Measurements from ENCODE around the gene MAP4K2. TPM values are rescaled to one million over a fixed set of nuclear protein-coding genes. Genes with fewer than 3 reads are reported as not detected.

MAP4K2 gene
- total and polyA plus RNA-seq, 9 of the 15 experiments (the other 6 are each of a cell fraction or from before 2014, with no cell fraction given), result 0.13 to 14.5 (median 7.3) TPM

- no peak for TF ChIP-seq CHD7 (IDR thresholded peaks at IDR 0.05; ENCODE audit: low read depth, low read length)
- no peak for TF ChIP-seq ETV6 (IDR thresholded peaks at IDR 0.05; ENCODE audit: borderline replicate concordance in 1 of 2, low read depth in 2 of 2, low read length in 1 of 2)
- no peak for TF ChIP-seq ETV6 (CRISPR knock-in tag; IDR thresholded peaks at IDR 0.05; ENCODE audit: borderline replicate concordance)
- TF ChIP-seq E2F4 (CRISPR knock-in tag; IDR thresholded peaks at IDR 0.05; ENCODE audit: low read depth), result no peak
- TF ChIP-seq MTA2 (IDR thresholded peaks at IDR 0.05; ENCODE audit: low read depth), result no peak
- TF ChIP-seq POLR2H (tag; IDR thresholded peaks at IDR 0.05; ENCODE audit: low read depth), result no peak
- TF ChIP-seq LARP7 (IDR thresholded peaks at IDR 0.05), result 0 out of 2 replicates have a peak, but pooled peaks have one; percentile 61
- TF ChIP-seq PTBP1 (IDR thresholded peaks at IDR 0.05; ENCODE audit: low read depth, low read length), result peak; percentile 86
- no peak for TF ChIP-seq ZNF561 (CRISPR knock-in tag; conservative IDR thresholded peaks at IDR 0.05)
- TF ChIP-seq NELFE (IDR thresholded peaks at IDR 0.05; ENCODE audit: insufficient read depth, insufficient read length), result no peak
- no peak for TF ChIP-seq YBX1 (IDR thresholded peaks at IDR 0.05)
- peak in 1 of 2 experiments; percentile 86; a peak in 2 of 3 replicates for TF ChIP-seq CBX3 (IDR thresholded peaks at IDR 0.05; ENCODE audit: borderline replicate concordance in 1 of 2, low read length in 2 of 2)
- no peak for TF ChIP-seq COPS2 (conservative IDR thresholded peaks at IDR 0.05)
- no peak for TF ChIP-seq KLF10 (CRISPR knock-in tag; IDR thresholded peaks at IDR 0.05)
- peak; percentile 100 for TF ChIP-seq SMARCA5 (IDR thresholded peaks at IDR 0.05)
- TF ChIP-seq HDGF (IDR thresholded peaks at IDR 0.05), result peak; percentile 100
- 0 out of 2 replicates have a peak, but pooled peaks have one; percentile 23 for TF ChIP-seq DMBX1 (CRISPR knock-in tag; IDR thresholded peaks at IDR 0.05; ENCODE audit: borderline replicate concordance)
- peak; percentile 100 for TF ChIP-seq HDAC2 (IDR thresholded peaks at IDR 0.05)
Measured at GRCh38 chr11:64845129-64845775, 42.2 kb upstream of the MAP4K2 start (continued).

Data from K562 (cell line).